WTC11 (cell line): ENCODE data around the gene LTBP2.

Experiments
- ELF4 ChIP-seq: sonication (generic); formaldehyde crosslinking; IDR thresholded peaks from 2 replicates; pipeline ENCODE4 v1.8.1; 2022; ENCODE audit warnings: low read depth, mild to moderate bottlenecking, moderate library complexity, missing genetic modification reagents
- ESRRA ChIP-seq: sonication (generic); formaldehyde crosslinking; IDR thresholded peaks from 2 replicates; pipeline ENCODE4 v1.8.1; 2022; ENCODE audit warnings: mild to moderate bottlenecking, missing genetic modification reagents, borderline replicate concordance
- ETV6 ChIP-seq: sonication (generic); formaldehyde crosslinking; IDR thresholded peaks from 2 replicates; pipeline ENCODE4 v1.8.1; 2022; ENCODE audit warnings: mild to moderate bottlenecking, missing genetic modification reagents
- JUN ChIP-seq: sonication (generic); formaldehyde crosslinking; IDR thresholded peaks from 2 replicates; pipeline ENCODE4 v1.8.0; 2023; ENCODE audit warnings: mild to moderate bottlenecking, missing genetic modification reagents
- KAT7 ChIP-seq: sonication (generic); formaldehyde crosslinking; IDR thresholded peaks from 2 replicates; pipeline ENCODE4 v1.8.1; 2023; ENCODE audit warnings: missing genetic modification reagents, mild to moderate bottlenecking, borderline replicate concordance
- ZNF232 ChIP-seq: sonication (generic); formaldehyde crosslinking; IDR thresholded peaks from 2 replicates; pipeline ENCODE4 v1.8.0; 2022; ENCODE audit warnings: mild to moderate bottlenecking, missing genetic modification reagents
- TF ChIP-seq, protein P1 (sequence below): fragments of 200-600 bp; IDR thresholded peaks from 2 replicates; pipeline ENCODE4 v1.8.0; 2022; ENCODE audit warnings: antibody characterized with exemption
- TF ChIP-seq, protein P2 (sequence below): sonication (generic); formaldehyde crosslinking; IDR thresholded peaks from 2 replicates; pipeline ENCODE4 v1.8.1; 2022; ENCODE audit warnings: low read depth, missing genetic modification reagents, borderline replicate concordance
- TF ChIP-seq, protein P3 (sequence below): sonication (generic); formaldehyde crosslinking; IDR thresholded peaks from 2 replicates; pipeline ENCODE4 v1.8.1; 2023; ENCODE audit warnings: mild to moderate bottlenecking, missing genetic modification reagents, moderate library complexity
- TF ChIP-seq, protein P4 (sequence below): sonication (generic); formaldehyde crosslinking; IDR thresholded peaks from 2 replicates; pipeline ENCODE4 v1.8.0; 2022; ENCODE audit warnings: missing genetic modification reagents
- TF ChIP-seq, protein P5 (sequence below): sonication (generic); formaldehyde crosslinking; IDR thresholded peaks from 2 replicates; pipeline ENCODE4 v1.8.0; 2022; ENCODE audit warnings: mild to moderate bottlenecking, missing genetic modification reagents
- TF ChIP-seq, protein P6 (sequence below): sonication (generic); formaldehyde crosslinking; IDR thresholded peaks from 2 replicates; pipeline ENCODE4 v1.8.1; 2022; ENCODE audit warnings: mild to moderate bottlenecking, moderate library complexity, missing genetic modification reagents
- TF ChIP-seq, protein P7 (sequence below): fragments of 250-450 bp; sonication (Bioruptor Pico); IDR thresholded peaks from 2 replicates; pipeline ENCODE4 v1.9.0; 2021; ENCODE audit warnings: mild to moderate bottlenecking, borderline replicate concordance

DNA sequence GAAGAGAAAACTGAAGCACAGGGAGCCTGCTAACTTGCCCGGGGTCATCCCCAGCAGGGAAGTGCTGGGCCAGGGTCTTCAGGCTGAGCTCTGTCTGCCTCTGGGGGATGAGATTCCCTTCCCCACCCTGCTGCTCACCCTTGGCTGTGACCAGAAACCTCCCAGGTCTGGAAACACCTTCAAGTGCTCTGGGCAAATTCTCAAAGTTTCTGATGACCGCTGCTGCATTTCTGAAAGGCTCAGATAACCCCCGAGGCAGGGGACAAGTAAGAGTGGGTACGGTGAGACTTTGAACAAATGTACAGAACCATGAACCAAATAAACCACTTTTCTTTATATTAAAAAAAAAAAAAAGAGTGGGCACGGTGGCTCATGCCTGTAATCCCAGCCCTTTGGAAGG, 41.3 kb downstream of the LTBP2 start:
- TF ChIP-seq, protein P1, sequence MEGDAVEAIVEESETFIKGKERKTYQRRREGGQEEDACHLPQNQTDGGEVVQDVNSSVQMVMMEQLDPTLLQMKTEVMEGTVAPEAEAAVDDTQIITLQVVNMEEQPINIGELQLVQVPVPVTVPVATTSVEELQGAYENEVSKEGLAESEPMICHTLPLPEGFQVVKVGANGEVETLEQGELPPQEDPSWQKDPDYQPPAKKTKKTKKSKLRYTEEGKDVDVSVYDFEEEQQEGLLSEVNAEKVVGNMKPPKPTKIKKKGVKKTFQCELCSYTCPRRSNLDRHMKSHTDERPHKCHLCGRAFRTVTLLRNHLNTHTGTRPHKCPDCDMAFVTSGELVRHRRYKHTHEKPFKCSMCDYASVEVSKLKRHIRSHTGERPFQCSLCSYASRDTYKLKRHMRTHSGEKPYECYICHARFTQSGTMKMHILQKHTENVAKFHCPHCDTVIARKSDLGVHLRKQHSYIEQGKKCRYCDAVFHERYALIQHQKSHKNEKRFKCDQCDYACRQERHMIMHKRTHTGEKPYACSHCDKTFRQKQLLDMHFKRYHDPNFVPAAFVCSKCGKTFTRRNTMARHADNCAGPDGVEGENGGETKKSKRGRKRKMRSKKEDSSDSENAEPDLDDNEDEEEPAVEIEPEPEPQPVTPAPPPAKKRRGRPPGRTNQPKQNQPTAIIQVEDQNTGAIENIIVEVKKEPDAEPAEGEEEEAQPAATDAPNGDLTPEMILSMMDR: no peak
- no peak for TF ChIP-seq ELF4 (CRISPR knock-in tag)
- TF ChIP-seq, protein P2, sequence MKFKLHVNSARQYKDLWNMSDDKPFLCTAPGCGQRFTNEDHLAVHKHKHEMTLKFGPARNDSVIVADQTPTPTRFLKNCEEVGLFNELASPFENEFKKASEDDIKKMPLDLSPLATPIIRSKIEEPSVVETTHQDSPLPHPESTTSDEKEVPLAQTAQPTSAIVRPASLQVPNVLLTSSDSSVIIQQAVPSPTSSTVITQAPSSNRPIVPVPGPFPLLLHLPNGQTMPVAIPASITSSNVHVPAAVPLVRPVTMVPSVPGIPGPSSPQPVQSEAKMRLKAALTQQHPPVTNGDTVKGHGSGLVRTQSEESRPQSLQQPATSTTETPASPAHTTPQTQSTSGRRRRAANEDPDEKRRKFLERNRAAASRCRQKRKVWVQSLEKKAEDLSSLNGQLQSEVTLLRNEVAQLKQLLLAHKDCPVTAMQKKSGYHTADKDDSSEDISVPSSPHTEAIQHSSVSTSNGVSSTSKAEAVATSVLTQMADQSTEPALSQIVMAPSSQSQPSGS (CRISPR knock-in tag): no peak
- TF ChIP-seq, protein P3, sequence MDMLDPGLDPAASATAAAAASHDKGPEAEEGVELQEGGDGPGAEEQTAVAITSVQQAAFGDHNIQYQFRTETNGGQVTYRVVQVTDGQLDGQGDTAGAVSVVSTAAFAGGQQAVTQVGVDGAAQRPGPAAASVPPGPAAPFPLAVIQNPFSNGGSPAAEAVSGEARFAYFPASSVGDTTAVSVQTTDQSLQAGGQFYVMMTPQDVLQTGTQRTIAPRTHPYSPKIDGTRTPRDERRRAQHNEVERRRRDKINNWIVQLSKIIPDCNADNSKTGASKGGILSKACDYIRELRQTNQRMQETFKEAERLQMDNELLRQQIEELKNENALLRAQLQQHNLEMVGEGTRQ (CRISPR knock-in tag): no peak
- TF ChIP-seq, protein P4, sequence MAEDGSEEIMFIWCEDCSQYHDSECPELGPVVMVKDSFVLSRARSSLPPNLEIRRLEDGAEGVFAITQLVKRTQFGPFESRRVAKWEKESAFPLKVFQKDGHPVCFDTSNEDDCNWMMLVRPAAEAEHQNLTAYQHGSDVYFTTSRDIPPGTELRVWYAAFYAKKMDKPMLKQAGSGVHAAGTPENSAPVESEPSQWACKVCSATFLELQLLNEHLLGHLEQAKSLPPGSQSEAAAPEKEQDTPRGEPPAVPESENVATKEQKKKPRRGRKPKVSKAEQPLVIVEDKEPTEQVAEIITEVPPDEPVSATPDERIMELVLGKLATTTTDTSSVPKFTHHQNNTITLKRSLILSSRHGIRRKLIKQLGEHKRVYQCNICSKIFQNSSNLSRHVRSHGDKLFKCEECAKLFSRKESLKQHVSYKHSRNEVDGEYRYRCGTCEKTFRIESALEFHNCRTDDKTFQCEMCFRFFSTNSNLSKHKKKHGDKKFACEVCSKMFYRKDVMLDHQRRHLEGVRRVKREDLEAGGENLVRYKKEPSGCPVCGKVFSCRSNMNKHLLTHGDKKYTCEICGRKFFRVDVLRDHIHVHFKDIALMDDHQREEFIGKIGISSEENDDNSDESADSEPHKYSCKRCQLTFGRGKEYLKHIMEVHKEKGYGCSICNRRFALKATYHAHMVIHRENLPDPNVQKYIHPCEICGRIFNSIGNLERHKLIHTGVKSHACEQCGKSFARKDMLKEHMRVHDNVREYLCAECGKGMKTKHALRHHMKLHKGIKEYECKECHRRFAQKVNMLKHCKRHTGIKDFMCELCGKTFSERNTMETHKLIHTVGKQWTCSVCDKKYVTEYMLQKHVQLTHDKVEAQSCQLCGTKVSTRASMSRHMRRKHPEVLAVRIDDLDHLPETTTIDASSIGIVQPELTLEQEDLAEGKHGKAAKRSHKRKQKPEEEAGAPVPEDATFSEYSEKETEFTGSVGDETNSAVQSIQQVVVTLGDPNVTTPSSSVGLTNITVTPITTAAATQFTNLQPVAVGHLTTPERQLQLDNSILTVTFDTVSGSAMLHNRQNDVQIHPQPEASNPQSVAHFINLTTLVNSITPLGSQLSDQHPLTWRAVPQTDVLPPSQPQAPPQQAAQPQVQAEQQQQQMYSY (CRISPR knock-in tag): no peak
- TF ChIP-seq, protein P5, sequence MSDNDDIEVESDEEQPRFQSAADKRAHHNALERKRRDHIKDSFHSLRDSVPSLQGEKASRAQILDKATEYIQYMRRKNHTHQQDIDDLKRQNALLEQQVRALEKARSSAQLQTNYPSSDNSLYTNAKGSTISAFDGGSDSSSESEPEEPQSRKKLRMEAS (CRISPR knock-in tag): no peak
- no peak for TF ChIP-seq ZNF232
- TF ChIP-seq ETV6 (CRISPR knock-in tag): no peak
- no peak for TF ChIP-seq ESRRA (CRISPR knock-in tag)
- TF ChIP-seq, protein P6, sequence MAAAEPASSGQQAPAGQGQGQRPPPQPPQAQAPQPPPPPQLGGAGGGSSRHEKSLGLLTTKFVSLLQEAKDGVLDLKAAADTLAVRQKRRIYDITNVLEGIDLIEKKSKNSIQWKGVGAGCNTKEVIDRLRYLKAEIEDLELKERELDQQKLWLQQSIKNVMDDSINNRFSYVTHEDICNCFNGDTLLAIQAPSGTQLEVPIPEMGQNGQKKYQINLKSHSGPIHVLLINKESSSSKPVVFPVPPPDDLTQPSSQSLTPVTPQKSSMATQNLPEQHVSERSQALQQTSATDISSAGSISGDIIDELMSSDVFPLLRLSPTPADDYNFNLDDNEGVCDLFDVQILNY (CRISPR knock-in tag): no peak
- TF ChIP-seq KAT7 (CRISPR knock-in tag): no peak
- TF ChIP-seq, protein P7, sequence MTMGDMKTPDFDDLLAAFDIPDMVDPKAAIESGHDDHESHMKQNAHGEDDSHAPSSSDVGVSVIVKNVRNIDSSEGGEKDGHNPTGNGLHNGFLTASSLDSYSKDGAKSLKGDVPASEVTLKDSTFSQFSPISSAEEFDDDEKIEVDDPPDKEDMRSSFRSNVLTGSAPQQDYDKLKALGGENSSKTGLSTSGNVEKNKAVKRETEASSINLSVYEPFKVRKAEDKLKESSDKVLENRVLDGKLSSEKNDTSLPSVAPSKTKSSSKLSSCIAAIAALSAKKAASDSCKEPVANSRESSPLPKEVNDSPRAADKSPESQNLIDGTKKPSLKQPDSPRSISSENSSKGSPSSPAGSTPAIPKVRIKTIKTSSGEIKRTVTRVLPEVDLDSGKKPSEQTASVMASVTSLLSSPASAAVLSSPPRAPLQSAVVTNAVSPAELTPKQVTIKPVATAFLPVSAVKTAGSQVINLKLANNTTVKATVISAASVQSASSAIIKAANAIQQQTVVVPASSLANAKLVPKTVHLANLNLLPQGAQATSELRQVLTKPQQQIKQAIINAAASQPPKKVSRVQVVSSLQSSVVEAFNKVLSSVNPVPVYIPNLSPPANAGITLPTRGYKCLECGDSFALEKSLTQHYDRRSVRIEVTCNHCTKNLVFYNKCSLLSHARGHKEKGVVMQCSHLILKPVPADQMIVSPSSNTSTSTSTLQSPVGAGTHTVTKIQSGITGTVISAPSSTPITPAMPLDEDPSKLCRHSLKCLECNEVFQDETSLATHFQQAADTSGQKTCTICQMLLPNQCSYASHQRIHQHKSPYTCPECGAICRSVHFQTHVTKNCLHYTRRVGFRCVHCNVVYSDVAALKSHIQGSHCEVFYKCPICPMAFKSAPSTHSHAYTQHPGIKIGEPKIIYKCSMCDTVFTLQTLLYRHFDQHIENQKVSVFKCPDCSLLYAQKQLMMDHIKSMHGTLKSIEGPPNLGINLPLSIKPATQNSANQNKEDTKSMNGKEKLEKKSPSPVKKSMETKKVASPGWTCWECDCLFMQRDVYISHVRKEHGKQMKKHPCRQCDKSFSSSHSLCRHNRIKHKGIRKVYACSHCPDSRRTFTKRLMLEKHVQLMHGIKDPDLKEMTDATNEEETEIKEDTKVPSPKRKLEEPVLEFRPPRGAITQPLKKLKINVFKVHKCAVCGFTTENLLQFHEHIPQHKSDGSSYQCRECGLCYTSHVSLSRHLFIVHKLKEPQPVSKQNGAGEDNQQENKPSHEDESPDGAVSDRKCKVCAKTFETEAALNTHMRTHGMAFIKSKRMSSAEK (CRISPR knock-in tag): no peak
- TF ChIP-seq JUN: no peak
